CD4-positive, alpha-beta T cell (primary cell): ENCODE measurements around the gene CRYBA2. TPM values are rescaled to one million over a fixed set of nuclear protein-coding genes. Genes with fewer than 3 reads are reported as not detected.

ENCODE experiments used
- ATAC-seq: fragments of 200-7000 bp; cut with Tn5 transposase; one replicate; pipeline ENCODE4 v1.10.0; 2022; ENCODE audit warnings: mild to moderate bottlenecking; ENCODE audit not compliant: poor library complexity
- CTCF ChIA-PET: fragments of 350-600 bp; sonication (Branson Sonifier 250); formaldehyde crosslinking; loops from one replicate; lab custom pipeline; 2021; ENCODE audit warnings: antibody characterized with exemption, inconsistent platforms; lab: Charles Lee
- POLR2A ChIA-PET: fragments of 350-600 bp; sonication (Branson Sonifier 250); formaldehyde crosslinking; loops from one replicate; lab custom pipeline; 2021; ENCODE audit warnings: antibody characterized with exemption, inconsistent platforms; lab: Charles Lee
- DNase-seq, 14 experiments: peaks; one replicate each; pipeline ENCODE4 v3.0.0-alpha.2; 2013 to 2020; ENCODE audit warnings: mixed read lengths in 2 of 14
- H3K27ac ChIP-seq, 2 donors: one replicate each; pipeline versions ENCODE4 v1.5.1 to v1.7.0; 2013; ENCODE audit warnings: low read length in 2 of 2, low read depth in 1 of 2, mild to moderate bottlenecking in 1 of 2
- H3K27me3 ChIP-seq, 2 experiments: 1 replicate in 1 of 2; 2 replicates in 1 of 2; pipeline versions ENCODE4 v1.6.1 to v1.7.0; 2013; ENCODE audit warnings: low read length in 2 of 2, control low read depth in 1 of 2, mild to moderate bottlenecking in 1 of 2, moderate library complexity in 1 of 2; ENCODE audit not compliant: insufficient read depth in 2 of 2, control insufficient read depth in 1 of 2
- H3K36me3 ChIP-seq: one replicate; pipeline ENCODE4 v1.6.1; 2013; ENCODE audit warnings: low read length, control low read depth; ENCODE audit not compliant: insufficient read depth
- H3K4me1 ChIP-seq: one replicate; pipeline ENCODE4 v1.6.1; 2013; ENCODE audit warnings: low read length, control low read depth; ENCODE audit not compliant: insufficient read depth
- H3K4me3 ChIP-seq: one replicate; pipeline ENCODE4 v1.5.1; 2013; ENCODE audit warnings: mild to moderate bottlenecking, low read length, moderate library complexity
- H3K9me3 ChIP-seq, 2 experiments: 1 replicate in 1 of 2; 2 replicates in 1 of 2; pipeline versions ENCODE4 v1.6.1 to v1.7.0; 2013; ENCODE audit warnings: low read length in 2 of 2, mild to moderate bottlenecking in 2 of 2, control low read depth in 1 of 2, moderate library complexity in 1 of 2; ENCODE audit not compliant: control insufficient read depth in 1 of 2, insufficient read depth in 1 of 2
- H3K27ac Mint-ChIP-seq: one replicate; pipeline ENCODE4 v1.8.0; 2020; ENCODE audit warnings: mixed read lengths
- H3K27me3 Mint-ChIP-seq: one replicate; pipeline ENCODE4 v1.8.0; 2021; ENCODE audit warnings: mixed read lengths
- H3K36me3 Mint-ChIP-seq: one replicate; pipeline ENCODE4 v1.8.0; 2021; ENCODE audit warnings: low read depth, mixed read lengths
- H3K4me1 Mint-ChIP-seq: one replicate; pipeline ENCODE4 v1.8.0; 2021; ENCODE audit warnings: low read depth, mixed read lengths
- H3K4me3 Mint-ChIP-seq: one replicate; pipeline ENCODE4 v1.8.0; 2020; ENCODE audit warnings: mild to moderate bottlenecking, mixed read lengths
- H3K9me3 Mint-ChIP-seq: one replicate; pipeline ENCODE4 v1.8.0; 2020; ENCODE audit warnings: mixed read lengths
- CTCF ChIP-seq: fragments of 200-600 bp; IDR thresholded peaks from one replicate; pipeline ENCODE4 v1.8.0; 2022; ENCODE audit warnings: antibody characterized with exemption, mild to moderate bottlenecking
- intact Hi-C, 2 experiments: fragments of 100-400 bp; cut with DNase I in 1 of 2; cut with micrococcal nuclease in 1 of 2; formaldehyde crosslinking; loops; one replicate each; pipeline versions ENCODE4 v1.15.1 to v1.9.0; 2023 to 2025; cut with DNase I, micrococcal nuclease
- total RNA-seq, 174 experiments: library from RNA in 2 of 174; stranded (reverse) in 2 of 174; gene quantifications; one replicate each; pipeline ENCODE4 v1.2.3 and lab custom pipeline; 2021 to 2026

Gene CRYBA2
- total RNA-seq, 2 experiments from 2014 or later = not detected

DNA sequence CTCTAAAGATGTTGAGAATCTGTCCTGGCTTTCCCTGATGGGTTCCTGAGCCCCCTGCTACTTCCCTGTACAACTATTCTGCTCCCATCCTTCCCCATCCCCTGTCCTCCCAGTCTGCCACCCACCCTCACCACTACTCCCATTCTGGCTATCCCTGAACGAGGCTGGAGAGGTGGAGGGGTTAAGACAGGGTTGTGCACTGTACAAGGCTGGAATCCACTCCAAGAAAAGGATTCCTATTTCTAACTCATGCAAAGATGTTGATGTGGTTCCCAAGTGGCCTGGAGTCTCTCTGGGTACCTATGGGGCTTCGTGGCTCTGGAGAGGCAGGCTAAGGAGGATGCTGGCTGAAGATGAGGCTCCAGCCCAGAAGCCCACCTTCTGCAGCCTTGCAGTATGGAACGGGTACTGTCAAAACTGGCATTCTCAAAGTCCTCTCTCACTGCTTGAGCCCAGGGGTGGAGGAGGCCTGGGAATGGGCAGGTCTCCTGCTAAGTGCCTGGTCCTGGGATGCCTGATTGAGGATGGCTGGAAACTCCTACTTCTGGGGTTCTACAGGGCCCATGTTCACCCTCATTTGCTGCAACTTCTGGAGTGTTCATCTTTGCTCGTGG, 7.0 kb downstream of the CRYBA2 start:
- H3K27me3 ChIP-seq = peaks cover 88 to 96% of the 10 kb centered on the region in 2 experiments
- peaks cover 0 to 19% of the 10 kb centered on the region in 2 experiments for H3K9me3 ChIP-seq
- no peak overlapping the region for H3K27ac ChIP-seq
- peaks cover 37% of the 10 kb centered on the region for H3K4me1 ChIP-seq
- Mint-ChIP-seq H3K4me1 (peaks cover 32% of the 10 kb centered on the region), H3K36me3 (no peaks in the 10 kb centered on the region), H3K27ac (no peak overlapping the region), H3K9me3 (no peaks in the 10 kb centered on the region), H3K27me3 (peaks cover 93% of the 10 kb centered on the region), H3K4me3 (no peak overlapping the region)
- no peaks in the 10 kb centered on the region for H3K36me3 ChIP-seq
- CTCF ChIA-PET = interaction anchor here (0.8 kb wide), 1 partner anchor 10 kb away, joined by 3 read pairs; no protein-coding TSS in a partner anchor
- ATAC-seq (no peak), DNase-seq (no peak)
- intact Hi-C loops = no loop called here
- POLR2A ChIA-PET = no interaction called here
- no peak for TF ChIP-seq CTCF
- no peak overlapping the region for H3K4me3 ChIP-seq

DNA sequence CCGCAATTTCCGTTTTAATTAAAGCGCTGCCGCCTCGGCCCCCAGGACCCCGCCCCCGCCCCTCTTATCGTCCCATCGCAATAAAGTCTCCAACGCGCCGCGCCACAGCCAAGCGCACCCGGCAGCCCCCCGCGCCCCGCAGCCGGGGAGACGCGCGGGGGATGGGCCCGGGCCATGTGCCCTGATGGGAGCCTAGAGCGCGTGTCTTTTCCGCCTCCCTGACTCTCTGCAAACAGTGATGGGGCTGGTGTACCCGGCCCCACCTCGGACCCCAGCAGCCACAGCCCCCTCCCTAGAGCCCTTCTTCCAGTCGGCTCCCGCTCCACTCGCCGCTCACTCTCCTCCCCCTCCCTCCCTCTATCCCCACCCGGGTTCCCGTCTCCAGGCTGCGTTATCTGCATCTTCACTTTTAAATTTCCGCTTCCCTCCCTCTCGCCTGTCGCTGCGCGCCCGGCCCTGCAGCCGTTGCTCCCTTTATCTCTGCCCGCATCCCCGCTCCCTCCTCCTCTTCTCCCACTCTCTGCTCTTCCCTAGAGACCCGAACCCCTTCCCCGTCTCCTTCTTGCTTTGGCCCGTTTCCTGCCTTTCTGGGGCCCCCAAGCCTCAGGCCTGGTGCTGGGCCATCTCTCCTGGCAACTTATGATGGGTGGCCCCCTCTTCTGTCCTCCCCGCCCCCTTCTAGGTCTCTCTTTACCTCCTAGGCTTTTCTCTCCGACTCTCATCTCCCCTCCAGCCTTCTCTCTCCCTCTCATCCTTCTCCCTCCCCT, 7.7 kb downstream of the CRYBA2 start:
- H3K4me3 Mint-ChIP-seq = no peak overlapping the region
- ChIA-PET CTCF (no interaction called here), POLR2A (no interaction called here)

DNA sequence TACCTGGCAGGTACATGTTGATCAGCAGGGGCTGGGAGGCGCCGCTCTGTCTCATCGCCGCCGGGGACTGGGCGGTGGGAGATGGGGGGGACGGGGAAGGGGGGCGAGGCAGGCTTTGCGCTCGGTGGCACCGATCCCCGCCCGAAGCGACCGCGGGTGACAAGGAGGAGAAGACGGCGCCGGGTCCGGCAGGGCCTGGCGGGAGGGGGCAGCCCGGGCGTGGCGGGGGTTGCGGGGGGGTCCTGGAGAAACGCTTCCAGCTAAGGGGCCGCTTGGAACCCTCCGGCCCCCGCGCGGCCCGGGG, 8.2 kb downstream of the CRYBA2 start, which contains the start of gene FEV:
TSS of gene FEV (minus strand) at position 164 of the 304 bp plus-strand sequence. CDS start at position 55, 109 bp downstream.
- no peak within 1 kb of the TSS for H3K4me3 Mint-ChIP-seq
- H3K27ac ChIP-seq = no peak within 1 kb of the TSS
- H3K9me3 ChIP-seq = peaks cover 0 to 19% of the 10 kb centered on the region in 2 experiments
- peaks cover 82 to 93% of the 10 kb centered on the region in 2 experiments for H3K27me3 ChIP-seq
- no peak within 1 kb of the TSS for H3K4me3 ChIP-seq
- no peaks in the 10 kb centered on the region for H3K36me3 Mint-ChIP-seq
- peaks cover 48% of the 10 kb centered on the region for H3K4me1 ChIP-seq
- H3K4me1 Mint-ChIP-seq = peaks cover 42% of the 10 kb centered on the region
- ChIA-PET CTCF (no interaction called here), POLR2A (no interaction called here)
- H3K36me3 ChIP-seq = no peaks in the 10 kb centered on the region
- DNase-seq (no peak), ATAC-seq (no peak)
- H3K27ac Mint-ChIP-seq = no peak within 1 kb of the TSS
- peaks cover 89% of the 10 kb centered on the region for H3K27me3 Mint-ChIP-seq
- no peak for TF ChIP-seq CTCF
- no peaks in the 10 kb centered on the region for H3K9me3 Mint-ChIP-seq
- intact Hi-C loops = no loop called here

More for the DNA sequence above, 7.7 kb downstream of the CRYBA2 start:
- Histone ChIP-seq H3K4me1 (peaks cover 44% of the 10 kb centered on the region), H3K36me3 (no peaks in the 10 kb centered on the region), H3K4me3 (no peak overlapping the region), H3K9me3 (peaks cover 0 to 19% of the 10 kb centered on the region in 2 experiments), H3K27me3 (peaks cover 88 to 95% of the 10 kb centered on the region in 2 experiments), H3K27ac (no peak overlapping the region)
- H3K4me1 Mint-ChIP-seq = peaks cover 37% of the 10 kb centered on the region
- TF ChIP-seq CTCF = no peak
- H3K27me3 Mint-ChIP-seq = peaks cover 90% of the 10 kb centered on the region
- H3K36me3 Mint-ChIP-seq = no peaks in the 10 kb centered on the region
- H3K27ac Mint-ChIP-seq = no peak overlapping the region
- intact Hi-C loops = no loop called here
- DNase-seq = no peak
- no peak for ATAC-seq
- no peaks in the 10 kb centered on the region for H3K9me3 Mint-ChIP-seq
